Gastroesophageal sphincter (tissue), 3 donors: Measurements from ENCODE around the gene JMJD4.

Experiments used
- CTCF ChIP-seq, 4 experiments: fragments of 200-600 bp in 2 of 4; fragments of 450-650 bp in 2 of 4; sonication (generic) in 1 of 4; IDR thresholded peaks; one replicate each; pipeline ENCODE4 v1.5.1; 2017 to 2019; ENCODE audit warnings: antibody characterized with exemption in 4 of 4, mild to moderate bottlenecking in 2 of 4, moderate library complexity in 2 of 4
- POLR2A ChIP-seq, 2 donors: fragments of 450-650 bp; IDR thresholded peaks; one replicate each; pipeline ENCODE4 v1.6.1; 2017; ENCODE audit warnings: antibody characterized with exemption in 2 of 2, mild to moderate bottlenecking in 2 of 2, moderate library complexity in 1 of 2
- POLR2AphosphoS5 ChIP-seq: sonication (generic); formaldehyde crosslinking; IDR thresholded peaks from one replicate; pipeline ENCODE4 v1.6.1; 2017; ENCODE audit warnings: antibody characterized with exemption

DNA sequence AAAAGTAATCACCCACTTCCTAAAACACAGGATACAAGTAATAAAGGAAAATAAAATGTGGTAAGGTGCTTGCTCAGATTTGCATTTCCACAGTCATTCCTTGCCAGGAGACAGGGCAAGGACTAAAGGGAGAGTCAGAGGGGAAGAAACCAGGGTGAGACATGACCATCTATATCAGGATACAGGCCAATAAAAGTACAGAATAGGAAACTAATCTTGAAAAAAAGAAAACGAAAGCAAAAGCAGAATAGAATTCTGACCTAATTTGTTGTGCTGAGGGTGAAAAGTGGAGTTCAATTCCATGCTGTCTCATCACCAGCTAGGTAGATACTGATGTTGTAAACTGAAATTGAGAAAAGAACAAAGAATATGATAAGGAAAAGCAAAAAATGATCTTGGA, 27.3 kb downstream of the JMJD4 start:
- TF ChIP-seq CTCF (IDR thresholded peaks at IDR 0.05): no peak
- no peak for TF ChIP-seq POLR2A (IDR thresholded peaks at IDR 0.05)
- TF ChIP-seq POLR2AphosphoS5: no peak
